ENCODE measurements around the gene CHAC1.

The CHAC1 gene

DNA sequence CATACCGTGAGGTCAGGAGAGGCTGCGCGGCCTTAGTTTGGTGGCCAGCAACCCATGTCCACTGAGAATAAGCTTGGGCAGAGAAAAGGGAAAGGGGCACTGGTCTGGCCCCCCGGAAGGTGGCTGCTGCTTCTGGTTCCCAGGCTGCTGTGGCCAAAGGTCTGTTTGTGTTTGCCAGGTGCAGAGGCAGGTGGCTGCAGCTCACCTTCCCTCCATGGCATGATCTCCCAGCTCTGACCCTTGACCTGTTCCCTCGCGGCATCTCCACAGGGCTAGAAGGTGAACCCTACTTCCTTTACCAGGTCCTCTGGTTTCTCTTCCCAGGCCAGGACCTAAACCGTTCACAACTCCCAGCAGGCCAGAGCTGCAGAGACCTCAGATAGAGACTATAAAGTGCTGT, 45.2 kb upstream of the CHAC1 start:
- DNase-seq (ENCODE audit: extremely low spot score) = no peak
- POLR2A ChIA-PET = no interaction called here

DNA sequence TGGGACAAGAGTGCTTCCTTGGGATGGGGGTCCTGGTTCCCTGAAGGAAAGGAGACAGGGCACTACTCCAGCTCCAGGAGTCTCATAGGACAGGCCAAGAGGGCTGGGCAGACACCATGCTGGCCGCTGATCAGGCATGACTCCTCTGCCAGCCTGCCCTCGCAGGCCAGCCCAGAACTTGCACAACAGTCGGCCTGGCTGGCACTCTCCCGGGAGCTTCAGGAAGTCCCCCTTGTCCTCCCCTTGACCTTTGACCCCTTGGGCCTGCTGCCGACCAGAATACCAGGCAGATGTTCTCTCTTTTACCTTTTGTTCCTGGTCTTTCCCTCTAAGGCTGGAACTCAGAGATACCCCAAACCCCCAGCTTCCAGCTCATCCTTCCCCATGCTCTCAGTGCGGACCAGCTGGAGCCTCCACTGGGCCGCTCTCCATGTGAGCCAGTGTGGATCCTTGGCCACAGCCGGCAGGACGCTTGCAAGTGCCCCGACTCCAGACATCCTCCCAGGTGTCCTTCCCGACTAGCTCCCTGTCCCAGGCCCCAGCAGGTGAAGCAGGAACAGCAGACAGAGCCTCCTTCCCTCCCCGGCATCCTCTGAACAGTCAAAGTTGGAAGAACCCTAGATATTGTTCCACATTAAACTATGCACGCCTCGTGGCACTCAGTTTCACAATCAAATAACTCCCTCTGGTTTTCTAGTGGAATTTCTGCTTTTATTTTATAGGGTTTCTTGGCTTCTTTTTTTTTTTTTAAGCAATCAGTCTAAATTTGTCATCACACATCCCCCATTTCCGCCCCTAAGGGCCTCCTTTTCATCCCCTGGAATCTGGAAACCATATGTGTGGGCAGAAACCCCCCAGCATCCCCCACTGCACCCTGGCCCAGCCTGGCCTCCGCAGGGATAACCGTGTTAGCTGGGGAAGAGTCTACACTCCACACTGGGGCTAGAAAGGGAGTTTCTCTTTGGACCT, 43.3 kb upstream of the CHAC1 start:
- CTCF ChIA-PET = interaction anchor here (1.0 to 12.1 kb wide), 11 partner anchors 10 to 276 kb away, joined by 3 to 215 read pairs (median 11); partner anchors contain the start of genes DLL4, SPINT1 and VPS18
- DNase-seq (ENCODE audit: extremely low spot score) = no peak
- POLR2A ChIA-PET = interaction anchor here (0.6 to 1.5 kb wide), 2 partner anchors 43 to 106 kb away, joined by 3 read pairs; partner anchors contain the start of gene CHAC1
- TF ChIP-seq, protein P1, sequence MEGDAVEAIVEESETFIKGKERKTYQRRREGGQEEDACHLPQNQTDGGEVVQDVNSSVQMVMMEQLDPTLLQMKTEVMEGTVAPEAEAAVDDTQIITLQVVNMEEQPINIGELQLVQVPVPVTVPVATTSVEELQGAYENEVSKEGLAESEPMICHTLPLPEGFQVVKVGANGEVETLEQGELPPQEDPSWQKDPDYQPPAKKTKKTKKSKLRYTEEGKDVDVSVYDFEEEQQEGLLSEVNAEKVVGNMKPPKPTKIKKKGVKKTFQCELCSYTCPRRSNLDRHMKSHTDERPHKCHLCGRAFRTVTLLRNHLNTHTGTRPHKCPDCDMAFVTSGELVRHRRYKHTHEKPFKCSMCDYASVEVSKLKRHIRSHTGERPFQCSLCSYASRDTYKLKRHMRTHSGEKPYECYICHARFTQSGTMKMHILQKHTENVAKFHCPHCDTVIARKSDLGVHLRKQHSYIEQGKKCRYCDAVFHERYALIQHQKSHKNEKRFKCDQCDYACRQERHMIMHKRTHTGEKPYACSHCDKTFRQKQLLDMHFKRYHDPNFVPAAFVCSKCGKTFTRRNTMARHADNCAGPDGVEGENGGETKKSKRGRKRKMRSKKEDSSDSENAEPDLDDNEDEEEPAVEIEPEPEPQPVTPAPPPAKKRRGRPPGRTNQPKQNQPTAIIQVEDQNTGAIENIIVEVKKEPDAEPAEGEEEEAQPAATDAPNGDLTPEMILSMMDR (IDR thresholded peaks at IDR 0.05; ENCODE audit: control extremely low read depth, extremely low read depth, low read depth, missing control alignments) = no peak

More for the DNA sequence above, 45.2 kb upstream of the CHAC1 start:
- CTCF ChIA-PET = interaction anchor here (1.0 to 12.1 kb wide), 12 partner anchors 9 to 323 kb away, joined by 3 to 215 read pairs (median 36); partner anchors contain the start of genes CHP1, DLL4 and VPS18
- TF ChIP-seq, protein P1 (IDR thresholded peaks at IDR 0.05; ENCODE audit: control extremely low read depth, extremely low read depth, low read depth, missing control alignments) = no peak

DNA sequence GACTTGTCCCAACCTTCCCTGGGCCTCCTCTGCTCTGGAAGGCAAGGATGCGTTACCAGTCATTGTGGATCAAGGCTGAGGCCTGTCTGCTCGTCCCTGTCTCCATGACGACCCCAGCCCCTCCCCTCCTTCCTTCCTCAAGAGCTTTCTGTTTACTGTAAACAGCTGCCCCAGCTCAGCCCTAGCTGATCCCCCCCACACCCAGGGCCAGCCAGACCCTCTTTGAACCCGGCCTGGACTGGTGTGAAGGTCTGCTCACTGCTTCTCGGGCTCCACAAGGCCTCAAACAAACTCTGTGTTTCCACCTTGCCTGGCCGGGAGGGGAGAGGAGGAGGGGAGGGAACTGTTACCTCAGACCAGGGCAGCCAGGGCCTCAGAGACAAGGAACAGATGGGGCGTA, 42.1 kb upstream of the CHAC1 start:
- no peak for DNase-seq (ENCODE audit: extremely low spot score)
- ChIA-PET CTCF (interaction anchor here (1.0 to 12.1 kb wide), 7 partner anchors 8 to 369 kb away, joined by 3 to 131 read pairs (median 8); partner anchors contain the start of genes DLL4, SPINT1 and VPS18), POLR2A (no interaction called here)
- TF ChIP-seq, protein P1 (IDR thresholded peaks at IDR 0.05; ENCODE audit: control extremely low read depth, extremely low read depth, low read depth, missing control alignments) = no peak

DNA sequence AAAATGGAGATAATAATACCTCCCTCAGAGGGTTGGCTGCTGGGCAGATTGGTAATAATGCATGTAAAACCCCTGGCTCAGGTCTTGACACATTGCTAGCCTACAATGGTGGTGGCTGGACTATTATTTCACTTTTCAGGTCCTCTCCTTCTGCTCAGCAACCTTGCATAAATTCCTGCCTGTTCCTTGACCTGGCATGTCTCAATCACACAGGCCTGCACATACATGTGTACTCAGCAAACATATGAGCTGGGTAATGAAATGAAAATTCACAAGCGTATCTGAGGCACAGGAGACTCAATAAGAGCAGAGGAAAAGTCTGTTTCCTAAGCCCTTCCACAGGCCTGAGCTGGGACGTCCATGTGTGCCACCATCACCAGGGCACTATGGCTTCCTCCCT, 41.6 kb upstream of the CHAC1 start:
- no peak for DNase-seq (ENCODE audit: extremely low spot score)
- POLR2A ChIA-PET = interaction anchor here (0.6 kb wide), 1 partner anchor 133 kb away, joined by 5 read pairs; no protein-coding TSS in a partner anchor
- CTCF ChIA-PET = interaction anchor here (0.5 to 12.1 kb wide), 14 partner anchors 8 to 1173 kb away, joined by 3 to 131 read pairs (median 4); partner anchors contain the start of genes DLL4 and VPS18
- TF ChIP-seq, protein P1 (IDR thresholded peaks at IDR 0.05; ENCODE audit: control extremely low read depth, extremely low read depth, low read depth, missing control alignments) = no peak

DNA sequence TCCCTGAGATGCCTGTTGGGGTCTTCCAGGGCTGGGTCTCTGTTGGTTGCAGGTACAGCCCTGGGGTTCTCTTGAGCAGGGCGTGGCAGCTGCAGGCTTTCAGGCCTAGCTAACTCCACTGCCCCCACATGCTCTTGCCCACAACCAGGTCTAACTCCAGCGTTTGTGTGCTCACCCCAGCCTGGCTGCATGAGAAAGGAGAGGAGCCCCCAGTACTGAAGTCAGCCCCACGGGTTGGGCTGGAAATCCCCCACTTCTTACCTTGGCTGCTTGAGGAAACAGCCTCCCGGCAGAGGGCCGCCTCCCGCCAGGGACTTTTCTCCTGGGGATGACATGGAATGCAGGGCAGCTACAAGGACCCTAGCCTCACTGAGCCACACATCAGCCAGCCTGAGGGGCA, 40.8 kb upstream of the CHAC1 start:
- no peak for DNase-seq (ENCODE audit: extremely low spot score)
- CTCF ChIA-PET = interaction anchor here (1.0 to 12.1 kb wide), 9 partner anchors 9 to 1172 kb away, joined by 3 to 131 read pairs (median 5); partner anchors contain the start of gene DLL4
- TF ChIP-seq, protein P1 (IDR thresholded peaks at IDR 0.05; ENCODE audit: control extremely low read depth, extremely low read depth, low read depth, missing control alignments) = no peak
- POLR2A ChIA-PET = no interaction called here

DNA sequence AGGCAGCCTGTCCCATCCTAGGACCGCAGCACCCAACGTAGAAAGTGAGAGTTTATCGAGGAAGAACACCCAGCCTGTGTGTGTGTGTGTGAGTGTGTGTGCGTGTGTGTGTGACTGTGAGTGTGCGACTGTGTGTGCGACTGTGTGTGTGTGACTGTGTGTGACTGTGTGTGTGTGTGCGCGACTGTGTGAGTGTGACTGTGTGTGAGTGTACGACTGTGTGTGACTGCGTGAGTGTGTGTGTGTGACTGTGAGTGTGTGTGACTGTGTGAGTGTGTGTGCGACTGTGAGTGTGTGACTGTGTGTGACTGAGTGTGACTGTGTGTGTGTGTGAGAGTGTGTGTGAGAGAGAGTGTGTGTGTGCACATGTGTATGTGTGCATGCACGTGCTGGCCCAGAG, 39.3 kb upstream of the CHAC1 start:
- CTCF ChIA-PET = interaction anchor here (6.6 kb wide), 1 partner anchor 9 kb away, joined by 66 read pairs; no protein-coding TSS in a partner anchor
- TF ChIP-seq, protein P1 (IDR thresholded peaks at IDR 0.05; ENCODE audit: control extremely low read depth, extremely low read depth, low read depth, missing control alignments) = no peak
- DNase-seq (ENCODE audit: extremely low spot score) = no peak
- POLR2A ChIA-PET = no interaction called here
